ENCODE measurements around the gene TTLL1. TPM values are rescaled to one million over a fixed set of nuclear protein-coding genes. Genes with fewer than 3 reads are reported as not detected.

Gene TTLL1
- total RNA-seq, 1 experiment from 2014 or later = 4.1 TPM

GRCh38 chr22:43094085-43094484, 4.9 kb upstream of the TTLL1 start:
- POLR2A ChIA-PET = no interaction called here

DNA sequence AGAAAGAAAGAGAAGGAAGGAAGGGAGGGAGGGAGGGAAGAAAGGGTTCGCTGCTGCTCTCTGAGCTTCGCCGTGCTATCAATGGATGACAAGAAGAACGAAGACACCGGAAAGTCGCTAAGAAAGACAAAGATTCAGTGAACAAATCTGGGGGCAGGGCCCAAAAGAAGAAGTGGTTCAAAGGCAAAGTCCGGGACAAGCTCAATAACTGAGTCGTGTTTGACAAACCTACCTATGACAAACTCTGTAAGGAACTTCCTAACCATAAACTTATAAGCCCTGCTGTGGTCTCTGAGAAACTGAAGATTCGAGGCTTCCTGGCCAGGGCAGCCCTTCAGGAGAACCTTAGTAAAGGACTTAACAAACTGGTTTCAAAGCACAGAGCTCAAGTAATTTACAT, 2.9 kb upstream of the TTLL1 start:
- no peak for DNase-seq
- no peaks in the 10 kb centered on the region for H3K4me1 ChIP-seq
- Mint-ChIP-seq H3K4me1 (ENCODE audit: low read depth, unreplicated experiment) (peaks cover 8% of the 10 kb centered on the region), H3K36me3 (ENCODE audit: insufficient read depth, unreplicated experiment) (peaks cover 6% of the 10 kb centered on the region), H3K27me3 (ENCODE audit: insufficient read depth, unreplicated experiment) (no peaks in the 10 kb centered on the region), H3K27ac (ENCODE audit: unreplicated experiment) (peak overlapping the region; percentile 3), H3K9me3 (ENCODE audit: unreplicated experiment) (peaks cover 19% of the 10 kb centered on the region), H3K4me3 (ENCODE audit: unreplicated experiment) (no peak overlapping the region)
- no peak overlapping the region for H3K4me3 ChIP-seq (ENCODE audit: low read depth, low read length)
- no peaks in the 10 kb centered on the region for H3K36me3 ChIP-seq (ENCODE audit: control insufficient read depth, insufficient read depth, low read length)
- TF ChIP-seq, protein P1, sequence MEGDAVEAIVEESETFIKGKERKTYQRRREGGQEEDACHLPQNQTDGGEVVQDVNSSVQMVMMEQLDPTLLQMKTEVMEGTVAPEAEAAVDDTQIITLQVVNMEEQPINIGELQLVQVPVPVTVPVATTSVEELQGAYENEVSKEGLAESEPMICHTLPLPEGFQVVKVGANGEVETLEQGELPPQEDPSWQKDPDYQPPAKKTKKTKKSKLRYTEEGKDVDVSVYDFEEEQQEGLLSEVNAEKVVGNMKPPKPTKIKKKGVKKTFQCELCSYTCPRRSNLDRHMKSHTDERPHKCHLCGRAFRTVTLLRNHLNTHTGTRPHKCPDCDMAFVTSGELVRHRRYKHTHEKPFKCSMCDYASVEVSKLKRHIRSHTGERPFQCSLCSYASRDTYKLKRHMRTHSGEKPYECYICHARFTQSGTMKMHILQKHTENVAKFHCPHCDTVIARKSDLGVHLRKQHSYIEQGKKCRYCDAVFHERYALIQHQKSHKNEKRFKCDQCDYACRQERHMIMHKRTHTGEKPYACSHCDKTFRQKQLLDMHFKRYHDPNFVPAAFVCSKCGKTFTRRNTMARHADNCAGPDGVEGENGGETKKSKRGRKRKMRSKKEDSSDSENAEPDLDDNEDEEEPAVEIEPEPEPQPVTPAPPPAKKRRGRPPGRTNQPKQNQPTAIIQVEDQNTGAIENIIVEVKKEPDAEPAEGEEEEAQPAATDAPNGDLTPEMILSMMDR (IDR thresholded peaks at IDR 0.05; ENCODE audit: insufficient read depth in 1 of 2, low read depth in 1 of 2, low read length in 1 of 2, severe bottlenecking in 1 of 2, unreplicated experiment in 1 of 2) = no peak
- CTCF ChIA-PET = interaction anchor here (0.6 to 0.7 kb wide), 2 partner anchors 327 to 338 kb away, joined by 3 to 4 read pairs; no protein-coding TSS in a partner anchor
- H3K27me3 ChIP-seq (replicated peaks; ENCODE audit: control insufficient read depth, insufficient read depth, low read length) = no peaks in the 10 kb centered on the region
- intact Hi-C loops (cut with micrococcal nuclease; ENCODE audit: unreplicated experiment) = loop anchor here (5.0 kb wide), 1 partner anchor 75 kb away; the partner anchor contains the start of gene PACSIN2
- H3K9me3 ChIP-seq = peaks cover 9% of the 10 kb centered on the region
- POLR2A ChIA-PET = interaction anchor here (0.6 to 0.7 kb wide), 2 partner anchors 54 to 208 kb away, joined by 3 to 11 read pairs; no protein-coding TSS in a partner anchor
- BruUV-seq (replicated peaks) = no TSS peak

More at GRCh38 chr22:43094085-43094484, 4.9 kb upstream of the TTLL1 start:
- no TSS peak for BruUV-seq (replicated peaks)
- H3K4me3 ChIP-seq (ENCODE audit: low read depth, low read length) = no peak overlapping the region
- intact Hi-C loops (cut with micrococcal nuclease; ENCODE audit: unreplicated experiment) = loop anchor here (5.0 kb wide), 1 partner anchor 77 kb away; the partner anchor contains the start of gene PACSIN2
- H3K27me3 ChIP-seq (replicated peaks; ENCODE audit: control insufficient read depth, insufficient read depth, low read length) = no peaks in the 10 kb centered on the region
- H3K9me3 ChIP-seq = peaks cover 12% of the 10 kb centered on the region
- TF ChIP-seq, protein P1 (IDR thresholded peaks at IDR 0.05; ENCODE audit: insufficient read depth in 1 of 2, low read depth in 1 of 2, low read length in 1 of 2, severe bottlenecking in 1 of 2, unreplicated experiment in 1 of 2) = no peak
- no peak for DNase-seq
- peaks cover 11% of the 10 kb centered on the region; the same call in 1 of the 2 replicates for H3K4me1 ChIP-seq
- Mint-ChIP-seq H3K4me1 (ENCODE audit: low read depth, unreplicated experiment) (peaks cover 8% of the 10 kb centered on the region), H3K27ac (ENCODE audit: unreplicated experiment) (no peak overlapping the region), H3K9me3 (ENCODE audit: unreplicated experiment) (peaks cover 19% of the 10 kb centered on the region), H3K27me3 (ENCODE audit: insufficient read depth, unreplicated experiment) (no peaks in the 10 kb centered on the region), H3K36me3 (ENCODE audit: insufficient read depth, unreplicated experiment) (peaks cover 6% of the 10 kb centered on the region), H3K4me3 (ENCODE audit: unreplicated experiment) (no peak overlapping the region)
- H3K36me3 ChIP-seq (ENCODE audit: control insufficient read depth, insufficient read depth, low read length) = no peaks in the 10 kb centered on the region
- CTCF ChIA-PET = no interaction called here

GRCh38 chr22:43090130-43090789, 1.1 kb upstream of the TTLL1 start:
- TF ChIP-seq, protein P1 (IDR thresholded peaks at IDR 0.05; ENCODE audit: insufficient read depth in 1 of 2, low read depth in 1 of 2, low read length in 1 of 2, severe bottlenecking in 1 of 2, unreplicated experiment in 1 of 2) = peak in 1 of 2 experiments; percentile 57
- intact Hi-C loops (cut with micrococcal nuclease; ENCODE audit: unreplicated experiment) = loop anchor here (1.0 to 5.0 kb wide), 2 partner anchors 73 to 310 kb away; partner anchors contain the start of gene PACSIN2
- no peak overlapping the region for H3K4me3 ChIP-seq (ENCODE audit: low read depth, low read length)

More at GRCh38 chr22:43090130-43090789, 1.1 kb upstream of the TTLL1 start:
- peaks cover under 1% of the 10 kb centered on the region for H3K36me3 Mint-ChIP-seq (ENCODE audit: insufficient read depth, unreplicated experiment)
- CTCF ChIA-PET = interaction anchor here (0.6 to 1.1 kb wide), 7 partner anchors 21 to 292 kb away, joined by 3 to 7 read pairs (median 4); partner anchors contain the start of gene BIK
- POLR2A ChIA-PET = interaction anchor here (1.0 to 1.1 kb wide), 3 partner anchors 79 to 234 kb away, joined by 3 to 4 read pairs (median 3); partner anchors contain the start of gene ARFGAP3
- peak overlapping the region; percentile 27 for H3K4me3 Mint-ChIP-seq (ENCODE audit: unreplicated experiment)
- H3K9me3 Mint-ChIP-seq (ENCODE audit: unreplicated experiment) = peaks cover 3% of the 10 kb centered on the region
- H3K4me1 ChIP-seq = no peaks in the 10 kb centered on the region
- no peaks in the 10 kb centered on the region for H3K27me3 Mint-ChIP-seq (ENCODE audit: insufficient read depth, unreplicated experiment)
- no peaks in the 10 kb centered on the region for H3K9me3 ChIP-seq
- H3K27ac Mint-ChIP-seq (ENCODE audit: unreplicated experiment) = no peak overlapping the region
- peaks cover 8% of the 10 kb centered on the region for H3K4me1 Mint-ChIP-seq (ENCODE audit: low read depth, unreplicated experiment)
- no peaks in the 10 kb centered on the region for H3K27me3 ChIP-seq (replicated peaks; ENCODE audit: control insufficient read depth, insufficient read depth, low read length)
- TSS peak; percentile 52 for BruUV-seq (replicated peaks)
- DNase-seq = peak; percentile 67 to 68
- no peaks in the 10 kb centered on the region for H3K36me3 ChIP-seq (ENCODE audit: control insufficient read depth, insufficient read depth, low read length)

Data from Caco-2 (cell line).